ENCODE measurements around the gene GABRA5. TPM values are rescaled to one million over a fixed set of nuclear protein-coding genes. Genes with fewer than 3 reads are reported as not detected.

The GABRA5 gene
- 0.42 and 27.8 TPM in 2 replicates for polyA plus RNA-seq

DNA sequence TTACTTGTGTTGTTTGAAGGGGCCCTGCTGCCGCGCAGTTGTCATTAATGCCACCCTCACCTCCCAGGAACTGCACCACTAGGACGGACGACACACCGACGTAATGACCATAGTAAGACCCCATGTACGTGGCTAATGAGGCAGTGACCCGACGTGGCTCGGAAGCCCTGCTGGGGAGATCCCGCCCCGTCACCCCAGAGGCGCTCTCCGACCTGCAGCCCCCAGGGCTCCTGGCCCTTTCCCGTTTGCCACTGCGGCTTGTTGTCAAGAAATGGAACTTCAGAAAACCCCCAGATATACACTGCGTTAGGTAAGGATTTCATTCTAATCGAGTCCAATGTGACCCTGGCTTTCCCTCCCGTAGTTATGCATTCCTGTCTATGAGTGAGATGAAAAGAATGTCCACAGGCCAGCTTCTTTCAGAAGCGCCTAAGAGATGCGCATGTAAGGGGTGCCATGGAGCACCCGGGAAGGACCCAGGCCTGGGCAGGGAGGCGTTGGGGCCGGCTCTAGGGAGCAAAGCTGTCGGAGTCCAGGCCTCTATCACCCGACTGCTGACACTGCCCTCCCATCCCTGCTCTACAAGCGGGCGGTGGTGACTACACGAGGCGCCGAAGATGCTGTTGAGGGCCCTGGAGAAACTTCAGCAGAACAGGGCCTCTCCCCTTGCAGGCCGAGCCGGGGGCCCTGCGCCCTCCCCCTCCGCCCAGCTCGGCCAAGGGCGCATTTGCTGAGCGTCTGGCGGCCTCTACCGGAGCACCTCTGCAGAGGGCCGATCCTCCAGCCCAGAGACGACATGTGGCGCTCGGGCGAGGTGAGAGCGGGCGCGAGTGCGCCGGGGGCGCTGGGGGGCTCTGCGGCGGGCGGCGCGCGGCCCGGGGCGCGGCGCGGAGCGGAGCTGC lies at the start of gene GABRA5:
TSS of gene GABRA5 (plus strand) at position 765 of the 902 bp plus-strand sequence. CDS start 2,187 bp downstream, outside the sequence.

GRCh38 chr15:26970712-26971210 lies 103.9 kb downstream of the GABRA5 start, which contains the start of gene GABRG3:
TSS of gene GABRG3 (plus strand) at chr15:26971181.

Other genes starting within 250 kb of the GABRA5 start
- 65.2 and 69.0 TPM in 2 replicates for gene GABRB3, start 94.0 kb upstream of the GABRA5 start, polyA plus RNA-seq
- 3.3 and 4.7 TPM in 2 replicates for gene GABRG3, start 104.1 kb downstream of the GABRA5 start, polyA plus RNA-seq

All from Purkinje cell (primary cell).